Measurements from ENCODE around the gene TBXT. TPM values are rescaled to one million over a fixed set of nuclear protein-coding genes. Genes with fewer than 3 reads are reported as not detected.

The TBXT gene
- total RNA-seq, 2 experiments from 2014 or later = not detected

GRCh38 chr6:166121726-166122125, 45.9 kb downstream of the TBXT start:
- POLR2A ChIA-PET = no interaction called here
- CTCF ChIA-PET = no interaction called here

- POLR2A ChIA-PET = no interaction called here
- CTCF ChIA-PET = no interaction called here
Observed at GRCh38 chr6:166119116-166119911, 48.3 kb downstream of the TBXT start.

GRCh38 chr6:166115609-166116008, 52.0 kb downstream of the TBXT start:
- ChIA-PET CTCF (no interaction called here), POLR2A (no interaction called here)

- CTCF ChIA-PET = no interaction called here
- POLR2A ChIA-PET = no interaction called here
Observed at GRCh38 chr6:166112580-166112979, 55.1 kb downstream of the TBXT start.

GRCh38 chr6:166109608-166110007, 58.0 kb downstream of the TBXT start:
- POLR2A ChIA-PET = no interaction called here
- CTCF ChIA-PET = no interaction called here

Other genes with a start within 250 kb of the TBXT start
- gene PRR18, start 140.5 kb upstream of the TBXT start, total RNA-seq = under 1 TPM; 0.10 to 0.15 TPM
- 10 to 100 TPM; 51.6 to 51.8 TPM for gene SFT2D1, start 174.7 kb upstream of the TBXT start, total RNA-seq
- gene MPC1, start 215.1 kb upstream of the TBXT start, total RNA-seq = 10 to 100 TPM; 31.1 to 32.8 TPM